PC-9 (cell line): ENCODE results near the gene KCNK15.

Experiments used
- CTCF ChIP-seq: fragments of 200-600 bp; sonication (generic); conservative IDR thresholded peaks from 2 replicates; pipeline ENCODE4 v1.6.1; 2017; ENCODE audit warnings: mixed run types, antibody characterized with exemption, mild to moderate bottlenecking, moderate library complexity
- EZH2 ChIP-seq: fragments of 200-600 bp; sonication (generic); IDR thresholded peaks from 2 replicates; pipeline ENCODE4 v1.8.0; 2017; ENCODE audit warnings: antibody characterized with exemption, low read depth

- TF ChIP-seq CTCF (no peak), EZH2 (no peak)
Observed at GRCh38 chr20:44700306-44700705, 45.4 kb upstream of the KCNK15 start.
